SK-N-SH treated with all-trans-retinoic acid at 6 μM for 48 hours (cell line): Measurements from ENCODE around the gene KRT1.

Experiments
- ARNTL ChIP-seq: fragments of 450-650 bp; formaldehyde crosslinking; IDR thresholded peaks from 2 replicates; pipeline ENCODE4 v1.5.0; 2020; ENCODE audit warnings: low read depth, mild to moderate bottlenecking, moderate library complexity, borderline replicate concordance
- OSR1 ChIP-seq: fragments of 250-450 bp; sonication (Bioruptor Pico); IDR thresholded peaks from 2 replicates; pipeline ENCODE4 v1.8.0; 2022; ENCODE audit warnings: moderate library complexity, mild to moderate bottlenecking, inconsistent platforms
- TOX ChIP-seq: fragments of 250-450 bp; sonication (Bioruptor Pico); IDR thresholded peaks from 2 replicates; pipeline ENCODE4 v1.8.0; 2021; ENCODE audit warnings: mild to moderate bottlenecking, moderate library complexity, borderline replicate concordance
- ZFP30 ChIP-seq: fragments of 450-650 bp; formaldehyde crosslinking; IDR thresholded peaks from 2 replicates; pipeline ENCODE4 v1.5.0; 2022; ENCODE audit warnings: mild to moderate bottlenecking, moderate library complexity
- ZNF565 ChIP-seq: fragments of 450-650 bp; formaldehyde crosslinking; conservative IDR thresholded peaks from 2 replicates; pipeline ENCODE4 v1.5.0; 2020; ENCODE audit warnings: low read depth, mild to moderate bottlenecking, moderate library complexity
- ZNF8 ChIP-seq: fragments of 450-650 bp; formaldehyde crosslinking; IDR thresholded peaks from 2 replicates; pipeline ENCODE4 v1.5.0; 2020; ENCODE audit warnings: mild to moderate bottlenecking, moderate library complexity
- TF ChIP-seq, protein P1 (sequence below): fragments of 250-450 bp; sonication (Bioruptor Pico); IDR thresholded peaks from 2 replicates; pipeline ENCODE4 v1.8.0; 2021; ENCODE audit warnings: low read depth, mild to moderate bottlenecking, moderate library complexity, borderline replicate concordance
- TF ChIP-seq, protein P2 (sequence below): fragments of 250-450 bp; sonication (Bioruptor Pico); IDR thresholded peaks from 2 replicates; pipeline ENCODE4 v1.8.0; 2020; ENCODE audit warnings: mild to moderate bottlenecking, moderate library complexity, borderline replicate concordance

DNA sequence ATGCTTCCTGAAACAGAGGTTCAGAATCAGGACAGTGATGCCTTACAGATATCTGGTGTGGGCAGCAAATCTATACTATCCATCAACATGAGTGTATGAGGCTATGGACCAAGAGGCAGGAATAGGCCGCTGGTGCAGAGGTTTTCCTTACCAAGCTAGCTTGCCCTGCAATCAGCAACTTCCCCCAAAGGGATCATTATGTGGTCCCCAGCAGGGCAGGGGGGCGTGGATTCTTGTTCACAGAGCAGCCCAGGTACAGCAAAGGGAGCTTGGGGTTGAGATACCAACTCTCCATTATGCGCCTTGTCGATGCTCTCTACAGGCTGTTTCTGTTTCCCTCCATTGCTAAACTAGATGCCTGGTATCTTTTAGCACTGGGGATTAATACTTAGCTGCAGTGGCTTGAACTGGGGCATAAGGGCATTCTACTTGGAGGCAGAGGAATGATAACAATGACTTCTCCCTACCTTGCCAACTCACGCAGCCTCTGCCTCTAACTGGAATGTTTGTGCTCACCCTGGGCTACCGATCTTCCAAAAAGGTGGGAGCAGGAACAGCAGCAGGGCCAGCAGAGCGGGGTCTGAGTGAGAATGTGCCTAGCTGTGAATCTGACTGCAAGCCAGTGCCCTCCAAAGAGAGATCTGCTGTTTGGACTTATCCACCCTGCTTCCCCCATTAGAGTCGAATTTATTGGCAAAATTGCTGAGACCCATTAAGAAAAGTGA lies 10.3 kb upstream of the KRT1 start:
- TF ChIP-seq ZNF565 (CRISPR knock-in tag) (no peak), ARNTL (no peak), ZFP30 (CRISPR knock-in tag) (no peak), ZNF8 (CRISPR knock-in tag) (no peak), OSR1 (CRISPR knock-in tag) (no peak), TOX (CRISPR knock-in tag) (no peak)
- TF ChIP-seq, protein P1, sequence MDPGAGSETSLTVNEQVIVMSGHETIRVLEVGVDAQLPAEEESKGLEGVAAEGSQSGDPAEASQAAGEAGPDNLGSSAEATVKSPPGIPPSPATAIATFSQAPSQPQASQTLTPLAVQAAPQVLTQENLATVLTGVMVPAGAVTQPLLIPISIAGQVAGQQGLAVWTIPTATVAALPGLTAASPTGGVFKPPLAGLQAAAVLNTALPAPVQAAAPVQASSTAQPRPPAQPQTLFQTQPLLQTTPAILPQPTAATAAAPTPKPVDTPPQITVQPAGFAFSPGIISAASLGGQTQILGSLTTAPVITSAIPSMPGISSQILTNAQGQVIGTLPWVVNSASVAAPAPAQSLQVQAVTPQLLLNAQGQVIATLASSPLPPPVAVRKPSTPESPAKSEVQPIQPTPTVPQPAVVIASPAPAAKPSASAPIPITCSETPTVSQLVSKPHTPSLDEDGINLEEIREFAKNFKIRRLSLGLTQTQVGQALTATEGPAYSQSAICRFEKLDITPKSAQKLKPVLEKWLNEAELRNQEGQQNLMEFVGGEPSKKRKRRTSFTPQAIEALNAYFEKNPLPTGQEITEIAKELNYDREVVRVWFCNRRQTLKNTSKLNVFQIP (CRISPR knock-in tag), result no peak
- TF ChIP-seq, protein P2, sequence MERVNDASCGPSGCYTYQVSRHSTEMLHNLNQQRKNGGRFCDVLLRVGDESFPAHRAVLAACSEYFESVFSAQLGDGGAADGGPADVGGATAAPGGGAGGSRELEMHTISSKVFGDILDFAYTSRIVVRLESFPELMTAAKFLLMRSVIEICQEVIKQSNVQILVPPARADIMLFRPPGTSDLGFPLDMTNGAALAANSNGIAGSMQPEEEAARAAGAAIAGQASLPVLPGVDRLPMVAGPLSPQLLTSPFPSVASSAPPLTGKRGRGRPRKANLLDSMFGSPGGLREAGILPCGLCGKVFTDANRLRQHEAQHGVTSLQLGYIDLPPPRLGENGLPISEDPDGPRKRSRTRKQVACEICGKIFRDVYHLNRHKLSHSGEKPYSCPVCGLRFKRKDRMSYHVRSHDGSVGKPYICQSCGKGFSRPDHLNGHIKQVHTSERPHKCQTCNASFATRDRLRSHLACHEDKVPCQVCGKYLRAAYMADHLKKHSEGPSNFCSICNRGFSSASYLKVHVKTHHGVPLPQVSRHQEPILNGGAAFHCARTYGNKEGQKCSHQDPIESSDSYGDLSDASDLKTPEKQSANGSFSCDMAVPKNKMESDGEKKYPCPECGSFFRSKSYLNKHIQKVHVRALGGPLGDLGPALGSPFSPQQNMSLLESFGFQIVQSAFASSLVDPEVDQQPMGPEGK (CRISPR knock-in tag), result no peak
